ENCODE results near the gene NUCB1. TPM values are rescaled to one million over a fixed set of nuclear protein-coding genes. Genes with fewer than 3 reads are reported as not detected.

Gene NUCB1
- total and polyA plus RNA-seq, 9 of the 15 experiments (the other 6 are each of a cell fraction or from before 2014, with no cell fraction given) = 3.1 to 153 (median 71.7) TPM

- TF ChIP-seq ZBTB43 (CRISPR knock-in tag; IDR thresholded peaks at IDR 0.05) (no peak), DEAF1 (CRISPR knock-in tag; IDR thresholded peaks at IDR 0.05) (no peak; the same call in none of the 2 replicates), FOXM1 (IDR thresholded peaks at IDR 0.05; ENCODE audit: low read depth) (no peak), FOXM1 (CRISPR knock-in tag; IDR thresholded peaks at IDR 0.05; ENCODE audit: low read depth) (no peak), RFX1 (IDR thresholded peaks at IDR 0.05) (peak; percentile 48; the same call in 1 of the 2 replicates), BDP1 (IDR thresholded peaks at IDR 0.05; ENCODE audit: insufficient read depth, insufficient read length) (no peak), SMARCB1 (IDR thresholded peaks at IDR 0.05; ENCODE audit: insufficient read length, low read depth) (no peak), CTBP1 (IDR thresholded peaks at IDR 0.05; ENCODE audit: borderline replicate concordance) (0 out of 2 replicates have a peak, but pooled peaks have one; percentile 5), ZNF121 (CRISPR knock-in tag; conservative IDR thresholded peaks at IDR 0.05) (no peak), ZNF592 (IDR thresholded peaks at IDR 0.05) (peak; percentile 57; the same call in 1 of the 2 replicates), OTX1 (CRISPR knock-in tag; IDR thresholded peaks at IDR 0.05) (peak; percentile 28; the same call in 1 of the 2 replicates), IFI16 (CRISPR knock-in tag; IDR thresholded peaks at IDR 0.05) (no peak), TSHZ1 (CRISPR knock-in tag; IDR thresholded peaks at IDR 0.05) (no peak)
Observed at GRCh38 chr19:48967346-48968178, 67.5 kb downstream of the NUCB1 start (continued).
